HG02678 (cell line): ENCODE measurements around the gene CORO1C.
A peak's percentile ranks its signal among the peaks of the same experiment; 100 is the strongest.
"Not testable (repeated sequence)": the region's sequence is repeated elsewhere in the genome, so short reads cannot be mapped to it uniquely, and the experiment has no call there.

Source experiments
- ATAC-seq: cut with Tn5 transposase; IDR thresholded peaks from one replicate; pipeline ENCODE4 v1.9.1; 2021; ENCODE audit warnings: mild to moderate bottlenecking, moderate library complexity; ENCODE audit not compliant: unreplicated experiment

CORO1C gene

GRCh38 chr12:108620236-108620879, 111.0 kb downstream of the CORO1C start:
- no peak for ATAC-seq

GRCh38 chr12:108619369-108620160, 111.8 kb downstream of the CORO1C start:
- no peak for ATAC-seq

- not testable (repeated sequence) for ATAC-seq
Observed at GRCh38 chr12:108618953-108619274, 112.4 kb downstream of the CORO1C start.

GRCh38 chr12:108618079-108618952, 113.0 kb downstream of the CORO1C start:
- ATAC-seq: peak; percentile 45

- ATAC-seq: peak; percentile 79
Observed at GRCh38 chr12:108616941-108617858, 114.1 kb downstream of the CORO1C start.

GRCh38 chr12:108616359-108616758, 115.0 kb downstream of the CORO1C start:
- ATAC-seq: no peak

- ATAC-seq: no peak
Observed at GRCh38 chr12:108615918-108616317, 115.4 kb downstream of the CORO1C start.

- ATAC-seq: no peak
Observed at GRCh38 chr12:108614639-108615038, 116.7 kb downstream of the CORO1C start.

- ATAC-seq: no peak
Observed at GRCh38 chr12:108614041-108614440, 117.3 kb downstream of the CORO1C start.

- ATAC-seq: no peak
Observed at GRCh38 chr12:108613548-108613947, 117.8 kb downstream of the CORO1C start.

- no peak for ATAC-seq
Observed at GRCh38 chr12:108612788-108613282, 118.5 kb downstream of the CORO1C start.

- no peak for ATAC-seq
Observed at GRCh38 chr12:108611884-108612415, 119.4 kb downstream of the CORO1C start.

- no peak for ATAC-seq
Observed at GRCh38 chr12:108610856-108611605, 120.3 kb downstream of the CORO1C start.

GRCh38 chr12:108610336-108610815, 120.9 kb downstream of the CORO1C start:
- no peak for ATAC-seq

GRCh38 chr12:108609537-108610335, 121.6 kb downstream of the CORO1C start:
- ATAC-seq: no peak

- no peak for ATAC-seq
Observed at GRCh38 chr12:108608616-108609015, 122.7 kb downstream of the CORO1C start.

GRCh38 chr12:108607981-108608600, 123.2 kb downstream of the CORO1C start:
- ATAC-seq: no peak

- no peak for ATAC-seq
Observed at GRCh38 chr12:108606492-108606891, 124.8 kb downstream of the CORO1C start.
